DLD1 (cell line): ENCODE data around the gene LCLAT1.
"Not testable (repeated sequence)": the region's sequence is repeated elsewhere in the genome, so short reads cannot be mapped to it uniquely, and the experiment has no call there.

Experiments
- in situ Hi-C: cut with HindIII; loops from 2 replicates; pipeline ENCODE4 v1.10.0; 2017; ENCODE audit warnings: low sequenced_read_pairs

Gene LCLAT1

GRCh38 chr2:30484995-30485394 lies 37.9 kb downstream of the LCLAT1 start:
- in situ Hi-C loops: no loop called here

DNA sequence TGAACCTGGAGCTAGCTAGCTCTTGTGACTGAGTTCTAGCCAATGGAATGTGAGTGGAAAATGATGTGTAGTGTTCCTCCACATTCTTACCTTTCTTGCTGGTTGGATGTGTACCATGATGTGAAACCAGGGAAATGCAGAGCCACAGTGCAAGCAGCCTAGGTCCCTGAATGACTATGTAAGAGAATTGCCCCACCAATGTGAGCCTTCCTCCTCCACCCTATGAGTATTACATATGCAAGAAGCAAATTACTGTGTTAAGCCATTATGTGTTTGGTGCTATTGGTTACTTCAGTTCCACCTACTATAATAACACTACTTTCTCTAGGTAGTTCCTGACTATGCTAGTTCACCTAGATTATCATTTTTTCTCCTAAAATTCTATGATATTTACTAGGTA lies 39.6 kb downstream of the LCLAT1 start:
- in situ Hi-C loops: no loop called here

- in situ Hi-C loops: no loop called here
Observed at GRCh38 chr2:30487603-30488002, 40.6 kb downstream of the LCLAT1 start.

GRCh38 chr2:30488012-30488659 lies 41.1 kb downstream of the LCLAT1 start:
- in situ Hi-C loops: no loop called here

DNA sequence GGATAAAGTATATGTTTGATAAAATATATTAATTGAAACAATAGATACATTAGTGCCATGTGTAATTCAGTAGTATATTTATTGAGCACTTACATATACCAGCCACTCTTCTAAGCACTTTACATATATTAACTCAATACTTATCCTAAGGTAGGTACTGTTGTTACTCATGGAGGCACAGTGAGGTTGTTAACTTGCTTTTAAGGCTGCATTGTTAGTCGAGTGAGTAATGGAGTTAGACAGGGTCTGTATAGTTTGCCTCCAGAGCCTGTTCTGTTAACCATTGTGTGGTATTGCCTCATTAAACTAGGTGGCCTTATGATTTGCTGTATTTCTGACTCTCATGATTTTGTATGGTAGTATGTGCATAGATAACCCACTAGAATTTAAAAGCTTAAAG lies 44.2 kb downstream of the LCLAT1 start:
- in situ Hi-C loops: no loop called here

DNA sequence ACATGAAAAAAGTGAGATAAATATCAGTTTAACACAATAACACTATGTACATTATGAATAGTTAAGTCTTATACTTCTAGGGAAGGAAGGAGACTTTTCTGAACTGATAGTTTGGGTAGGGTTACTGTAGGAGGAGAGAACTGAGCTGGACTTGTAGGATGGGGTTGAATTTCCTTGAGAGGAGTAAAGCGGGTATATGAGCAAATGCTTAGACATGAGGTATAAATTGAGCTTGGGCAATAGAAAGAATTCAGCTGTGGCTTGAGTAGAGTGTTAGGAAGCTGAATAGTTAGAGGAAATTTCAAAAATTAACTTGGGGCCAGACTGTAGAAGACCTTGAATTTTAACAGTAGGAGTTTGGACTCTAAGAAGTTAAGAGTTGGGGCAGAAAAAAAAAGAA lies 45.1 kb downstream of the LCLAT1 start:
- in situ Hi-C loops: no loop called here

GRCh38 chr2:30492619-30493018 lies 45.6 kb downstream of the LCLAT1 start:
- in situ Hi-C loops: no loop called here

- in situ Hi-C loops: no loop called here
Observed at GRCh38 chr2:30493440-30493839, 46.4 kb downstream of the LCLAT1 start.

DNA sequence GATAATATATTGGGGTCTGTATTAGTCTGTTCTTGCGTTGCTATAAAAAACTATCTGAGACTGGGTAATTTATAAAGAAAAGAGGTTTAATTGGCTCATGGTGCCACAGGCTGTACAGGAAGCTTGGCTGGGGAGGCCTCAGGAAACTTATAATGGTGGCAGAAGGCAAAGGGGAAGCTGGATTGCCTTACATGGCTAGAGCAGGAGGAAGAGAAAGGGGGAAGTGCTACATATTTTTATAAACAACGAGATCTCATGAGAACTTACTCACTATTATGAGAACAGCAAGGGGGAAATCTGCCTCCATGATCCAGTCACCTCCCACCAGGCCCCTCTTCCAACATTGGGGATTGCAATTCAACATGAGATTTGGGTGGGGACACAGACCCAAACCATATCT lies 48.9 kb downstream of the LCLAT1 start:
- in situ Hi-C loops: not testable (repeated sequence)

DNA sequence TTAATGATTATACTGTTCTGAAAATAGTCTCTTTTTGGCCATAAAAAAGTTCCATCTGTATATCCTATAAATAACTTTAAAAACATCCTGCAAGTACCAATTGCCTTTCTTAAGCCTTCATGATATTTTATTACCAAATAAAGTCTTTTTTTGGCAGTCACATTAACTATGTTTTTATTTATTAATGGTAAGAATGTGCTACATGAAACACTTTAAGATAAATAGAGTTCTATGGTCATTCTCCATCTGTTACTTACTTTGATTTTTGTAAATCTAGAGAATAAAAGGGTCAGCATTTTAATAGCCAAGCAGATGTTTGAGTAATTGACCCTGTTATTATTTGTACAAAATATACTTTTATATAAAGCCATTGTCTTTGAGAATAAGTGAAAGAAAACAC lies 52.6 kb downstream of the LCLAT1 start:
- in situ Hi-C loops: no loop called here

- in situ Hi-C loops: no loop called here
Observed at GRCh38 chr2:30500699-30501098, 53.7 kb downstream of the LCLAT1 start.

- in situ Hi-C loops: no loop called here
Observed at GRCh38 chr2:30502310-30502709, 55.3 kb downstream of the LCLAT1 start.

DNA sequence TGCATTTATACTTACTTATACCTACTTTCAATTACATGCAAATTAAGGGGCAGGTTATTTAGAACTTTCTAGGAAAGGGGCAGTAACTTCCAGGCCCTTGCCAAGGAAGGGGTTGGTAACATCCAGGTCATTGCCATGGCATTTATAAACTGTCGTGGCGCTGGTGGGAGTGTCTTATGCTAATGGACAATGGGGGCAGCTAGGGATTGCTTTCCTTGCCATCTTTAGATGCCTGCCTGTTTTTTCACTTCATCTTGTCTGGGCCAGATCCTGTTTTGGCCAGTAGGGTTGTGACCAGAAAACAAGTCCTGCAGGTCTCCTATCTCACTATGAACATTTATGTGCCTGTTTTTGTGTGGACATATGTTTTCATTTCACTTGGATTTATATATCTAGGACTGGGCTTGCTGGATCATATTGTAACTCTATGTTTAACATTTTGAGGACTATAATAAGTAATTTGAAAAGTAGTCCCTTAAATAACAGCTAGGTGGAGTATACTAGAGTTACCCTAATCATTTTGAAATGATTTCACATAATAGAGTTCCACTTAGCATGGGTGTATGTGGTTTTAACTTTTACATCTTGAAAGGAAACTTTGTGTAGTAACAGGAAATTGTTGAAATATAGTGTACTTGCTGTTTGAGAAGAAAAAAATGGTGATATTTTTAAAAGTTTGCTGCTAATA lies 56.1 kb downstream of the LCLAT1 start:
- in situ Hi-C loops: no loop called here

- in situ Hi-C loops: no loop called here
Observed at GRCh38 chr2:30503695-30504052, 56.6 kb downstream of the LCLAT1 start.

- in situ Hi-C loops: no loop called here
Observed at GRCh38 chr2:30504731-30505130, 57.7 kb downstream of the LCLAT1 start.

- in situ Hi-C loops: no loop called here
Observed at GRCh38 chr2:30505500-30506180, 58.6 kb downstream of the LCLAT1 start.

DNA sequence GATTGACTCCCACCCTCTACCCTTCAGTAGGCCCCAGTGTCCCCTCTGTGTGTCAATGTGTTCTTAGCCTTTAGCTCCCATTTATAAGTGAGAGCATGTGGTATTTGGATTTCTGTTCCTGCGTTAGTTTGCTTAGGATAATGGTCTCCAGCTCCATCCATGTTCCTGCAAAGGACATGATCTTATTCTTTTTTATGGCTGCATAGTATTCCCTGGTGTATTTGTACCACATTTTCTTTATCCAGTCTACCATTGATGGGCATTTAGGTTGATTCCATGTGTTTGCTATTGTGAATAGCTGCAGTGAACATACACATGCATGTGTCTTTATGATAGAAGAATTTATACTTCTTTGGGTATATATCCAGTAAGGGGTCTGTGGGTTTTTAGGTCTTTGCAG lies 60.4 kb downstream of the LCLAT1 start:
- in situ Hi-C loops: not testable (repeated sequence)

DNA sequence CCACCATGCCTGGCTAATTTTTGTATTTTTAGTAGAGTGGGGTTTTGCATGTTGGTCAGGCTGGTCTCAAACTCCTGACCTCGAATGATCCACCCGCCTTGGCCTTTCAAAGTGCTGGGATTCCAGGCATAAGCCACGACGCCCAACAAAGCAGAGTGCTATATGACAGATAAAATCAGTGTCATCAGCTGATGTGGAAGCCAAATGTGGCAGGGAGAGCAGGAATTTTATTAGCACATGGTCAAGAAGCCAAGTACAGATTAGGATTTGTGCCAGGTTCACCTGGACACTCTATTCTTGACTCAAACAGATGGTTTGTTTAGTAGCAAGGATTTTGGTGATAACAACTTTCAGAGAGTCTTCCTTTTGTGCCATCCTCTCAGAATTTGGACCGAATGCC lies 62.7 kb downstream of the LCLAT1 start:
- in situ Hi-C loops: no loop called here

GRCh38 chr2:30510409-30510808 lies 63.4 kb downstream of the LCLAT1 start:
- in situ Hi-C loops: no loop called here

DNA sequence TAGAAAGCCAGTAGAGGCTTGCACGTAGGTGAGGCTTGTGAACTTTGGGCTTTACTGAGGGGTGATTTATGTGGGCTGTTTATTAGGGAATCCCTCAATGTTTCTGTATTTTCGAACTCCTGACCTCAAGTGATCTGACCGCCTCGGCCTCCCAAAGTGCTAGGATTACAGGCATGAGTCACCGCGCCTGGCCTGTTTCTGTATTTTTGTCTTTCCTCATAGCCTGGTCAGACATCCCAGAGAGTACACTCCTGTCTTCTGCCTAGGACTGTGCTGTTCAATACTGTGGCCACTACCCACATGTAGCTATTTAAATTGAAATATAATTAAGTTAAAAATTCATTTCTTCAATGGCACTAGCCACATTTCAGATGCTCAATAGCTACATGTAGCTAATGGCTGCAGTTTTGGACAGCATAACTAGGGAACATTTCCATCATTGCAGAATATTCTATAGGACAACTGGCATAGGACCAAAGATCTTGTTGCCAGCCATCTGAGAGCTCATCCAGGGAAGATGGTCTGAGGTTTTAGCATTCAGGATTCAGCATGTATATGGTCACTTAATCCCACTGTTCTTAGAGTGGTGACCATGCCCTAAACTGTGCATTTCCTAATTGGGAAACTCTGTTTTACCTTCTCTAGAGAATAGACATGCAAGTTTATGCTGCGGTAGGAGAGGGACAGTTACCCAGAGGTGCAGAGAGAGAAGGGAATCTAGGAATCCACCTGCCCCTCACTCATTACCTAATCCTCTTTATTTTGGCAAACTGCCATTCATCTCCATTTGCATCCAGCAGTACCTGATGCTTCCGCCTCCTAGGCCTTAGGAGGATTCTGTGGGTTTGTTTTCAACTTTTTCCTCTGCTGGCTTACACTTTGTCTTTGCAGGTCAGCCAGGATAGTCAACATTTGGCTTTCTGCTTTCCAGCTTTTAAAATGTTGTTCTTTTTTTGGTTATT lies 64.4 kb downstream of the LCLAT1 start:
- in situ Hi-C loops: no loop called here

GRCh38 chr2:30512243-30512886 lies 65.3 kb downstream of the LCLAT1 start:
- in situ Hi-C loops: no loop called here
